Liver (tissue), 6 donors: ENCODE data around the gene BLOC1S2. TPM values are rescaled to one million over a fixed set of nuclear protein-coding genes. Genes with fewer than 3 reads are reported as not detected.

ENCODE experiments used
- CTCF ChIP-seq: fragments of 150-350 bp; IDR thresholded peaks from 2 replicates; pipeline ENCODE4 v1.5.1; 2017; ENCODE audit warnings: improper control_type of control experiment, low read depth, low read length; ENCODE audit not compliant: missing input control
- SP1 ChIP-seq: IDR thresholded peaks from 2 replicates; pipeline ENCODE4 v1.6.1; 2018; ENCODE audit warnings: antibody characterized with exemption, mild to moderate bottlenecking
- polyA plus RNA-seq, 2 donors: library from polyadenylated mRNA; stranded (reverse) in 1 of 2; unstranded in 1 of 2; fragments of 200-250 nt in 1 of 2; fragments of >200 nt in 1 of 2; fragmentation: Nextera tagmentation in 1 of 2; extraction: Ambion mirVana in 1 of 2; gene quantifications; one replicate each; pipeline versions ENCODE4 v1.2.1 to v1.2.3, GENCODE V29; 2013 to 2015
- small RNA-seq: library from RNA; depleted of rRNA; stranded (forward); fragments of <200 nt; gene quantifications from one replicate; pipeline ENCODE3, GENCODE V24; 2014
- total RNA-seq, 2 donors: library from RNA; depleted of rRNA; stranded (reverse); fragments of >200 nt; gene quantifications; one replicate each; pipeline ENCODE4 v1.2.3, GENCODE V29; 2014
- donor health status: healthy.
- donor health status: healthy.
- donor health status: healthy.

Gene BLOC1S2
- total and polyA plus RNA-seq, 4 donors = 10.7 to 25.5 (median 22.0) TPM

DNA sequence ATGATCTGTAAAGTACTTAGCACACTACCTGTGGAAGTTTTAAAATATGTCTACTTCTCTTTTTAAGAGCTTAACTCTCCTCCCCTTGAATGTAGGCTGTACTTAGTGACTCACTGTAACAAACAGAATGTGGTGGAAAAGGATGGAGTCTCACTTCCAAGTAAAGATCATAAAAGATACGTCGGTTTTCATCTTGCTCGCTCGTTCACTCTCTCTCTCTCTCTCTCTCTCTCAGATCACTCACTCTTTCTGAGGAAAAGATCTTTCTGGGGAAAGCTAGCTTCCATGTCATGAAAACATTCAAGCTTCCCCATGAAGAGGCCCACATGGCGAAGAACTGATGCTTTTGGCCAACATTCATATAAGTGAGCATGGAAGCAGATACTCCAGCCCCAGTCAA, 62.6 kb downstream of the BLOC1S2 start (continued):
- no peak for TF ChIP-seq CTCF
- no peak for TF ChIP-seq SP1

Small RNA genes within 50 kb of the gene (small RNA-seq; reads per million reads assigned to genes)
- gene RNU6-422P = not detected
- 19.5 reads per million, percentile 96 among the genes with 10 or more reads in this experiment for gene SNORA12

Other genes with a start within 250 kb of the BLOC1S2 start
- 100 to 1,000 TPM in 1 of 2 donors, 10 to 100 TPM in 1; 95.7 to 119 TPM for gene CPN1, start 204.8 kb downstream of the BLOC1S2 start, total RNA-seq
- 10 to 100 TPM; 30.4 to 97.8 TPM for gene CPN1, start 204.8 kb downstream of the BLOC1S2 start, polyA plus RNA-seq
- gene ERLIN1, start 100.7 kb downstream of the BLOC1S2 start, total RNA-seq = 10 to 100 TPM; 73.9 to 85.4 TPM
- gene ERLIN1, start 100.7 kb downstream of the BLOC1S2 start, polyA plus RNA-seq = 10 to 100 TPM; 21.7 to 66.2 TPM
- 10 to 100 TPM; 18.3 to 25.9 TPM for gene CHUK, start 57.1 kb downstream of the BLOC1S2 start, total RNA-seq
- gene CHUK, start 57.1 kb downstream of the BLOC1S2 start, polyA plus RNA-seq = 1 to 10 TPM; 7.7 to 10.0 TPM
- gene CWF19L1, start 19.0 kb downstream of the BLOC1S2 start, total RNA-seq = 10 to 100 TPM; 10.2 to 15.7 TPM
- gene CWF19L1, start 19.0 kb downstream of the BLOC1S2 start, polyA plus RNA-seq = 1 to 10 TPM; 5.3 to 5.9 TPM
- under 1 TPM; 0.08 to 0.14 TPM for gene PKD2L1, start 43.5 kb upstream of the BLOC1S2 start, total RNA-seq
- gene PKD2L1, start 43.5 kb upstream of the BLOC1S2 start, polyA plus RNA-seq = under 1 TPM; 0.06 to 0.15 TPM
- 1,000 to 10,000 TPM in 1 of 2 donors, 100 to 1,000 TPM in 1; 130 to 1,255 TPM for gene SCD, start 60.6 kb upstream of the BLOC1S2 start, total RNA-seq
- 100 to 1,000 TPM in 1 of 2 donors, 10 to 100 TPM in 1; 43.4 to 338 TPM for gene SCD, start 60.6 kb upstream of the BLOC1S2 start, polyA plus RNA-seq
- gene WNT8B, start 176.3 kb upstream of the BLOC1S2 start, total RNA-seq = not detected
- not detected for gene WNT8B, start 176.3 kb upstream of the BLOC1S2 start, polyA plus RNA-seq
- gene SEC31B, start 233.2 kb upstream of the BLOC1S2 start, total RNA-seq = 1 to 10 TPM; 1.3 to 5.9 TPM
- gene SEC31B, start 233.2 kb upstream of the BLOC1S2 start, polyA plus RNA-seq = 1 to 10 TPM; 1.7 to 6.6 TPM
- gene NDUFB8, start 243.2 kb upstream of the BLOC1S2 start, total RNA-seq = 100 to 1,000 TPM in 1 of 2 donors, 10 to 100 TPM in 1; 72.4 to 142 TPM
- gene NDUFB8, start 243.2 kb upstream of the BLOC1S2 start, polyA plus RNA-seq = 100 to 1,000 TPM; 256 to 297 TPM
- gene HIF1AN, start 249.3 kb upstream of the BLOC1S2 start, total RNA-seq = 10 to 100 TPM; 10.1 to 10.7 TPM
- gene HIF1AN, start 249.3 kb upstream of the BLOC1S2 start, polyA plus RNA-seq = 1 to 10 TPM; 4.6 to 4.8 TPM